Measurements from ENCODE around the gene PAXX. TPM values are rescaled to one million over a fixed set of nuclear protein-coding genes. Genes with fewer than 3 reads are reported as not detected.
A peak's percentile ranks its signal among the peaks of the same experiment; 100 is the strongest.

The PAXX gene
- total and polyA plus RNA-seq, 9 of the 15 experiments (the other 6 are each of a cell fraction or from before 2014, with no cell fraction given) = 1.2 to 175 (median 38.5) TPM

GRCh38 chr9:136991993-136992818 is at the start of gene PAXX (continued):
- TF ChIP-seq MGA (IDR thresholded peaks at IDR 0.05) (peak; percentile 97), ZNF561 (CRISPR knock-in tag; conservative IDR thresholded peaks at IDR 0.05) (0 out of 2 replicates have a peak, but pooled peaks have one; percentile 40), ARID3A (IDR thresholded peaks at IDR 0.05; ENCODE audit: borderline replicate concordance, low read depth, low read length) (no peak), PML (IDR thresholded peaks at IDR 0.05; ENCODE audit: low read length) (0 out of 2 replicates have a peak, but pooled peaks have one; percentile 10), ZNF224 (CRISPR knock-in tag; IDR thresholded peaks at IDR 0.05) (no peak; the same call in 1 of the 2 replicates), MNT (conservative IDR thresholded peaks at IDR 0.05) (peak; percentile 91 to 96), ZBTB7A (IDR thresholded peaks at IDR 0.05; ENCODE audit: borderline replicate concordance, control insufficient read depth, low read depth, low read length) (peak; percentile 77), ZNF431 (CRISPR knock-in tag; IDR thresholded peaks at IDR 0.05) (peak; percentile 62; the same call in 1 of the 2 replicates), ZNF124 (CRISPR knock-in tag; IDR thresholded peaks at IDR 0.05) (no peak)

Data from K562 (cell line).